ENCODE measurements around the gene CELA1. TPM values are rescaled to one million over a fixed set of nuclear protein-coding genes. Genes with fewer than 3 reads are reported as not detected.

The CELA1 gene
- polyA plus RNA-seq, 3 donors: 0.67 to 3.0 TPM; not detected in 1

GRCh38 chr12:51388846-51389245 lies 42.4 kb upstream of the CELA1 start:
- Mint-ChIP-seq H3K9me3 (no peaks in the 10 kb centered on the region), H3K27ac (peak overlapping the region in 5 of 7 donors; percentile 4 to 89 (median 37)), H3K4me3 (no peak overlapping the region), H3K4me1 (peaks cover 53% of the 10 kb centered on the region), H3K36me3 (peaks cover 28% of the 10 kb centered on the region in 2 donors), H3K27me3 (ENCODE audit: low read depth in 3 of 3) (peaks cover 3 to 4% (median 4%) of the 10 kb centered on the region in 3 donors)
- Histone ChIP-seq H3K36me3 (replicated peaks in 1 of 2; ENCODE audit: control insufficient read depth in 1 of 2, insufficient read depth in 2 of 2, low read length in 2 of 2) (peaks cover 0 to 8% of the 10 kb centered on the region in 2 donors), H4K20me1 (ENCODE audit: insufficient read depth, low read length) (peaks cover 3% of the 10 kb centered on the region), H3K27ac (ENCODE audit: low read depth in 1 of 2, low read length in 2 of 2) (peak overlapping the region in 1 of 2 donors; percentile 33), H3K4me3 (replicated peaks in 1 of 3; ENCODE audit: low read depth in 2 of 3, low read length in 3 of 3) (peak overlapping the region in 1 of 3 experiments; percentile 34), H3K4me1 (ENCODE audit: control insufficient read depth in 1 of 2, insufficient read depth in 2 of 2, low read length in 2 of 2) (peaks cover 53 to 63% of the 10 kb centered on the region in 2 donors), H3K79me2 (ENCODE audit: insufficient read depth, low read length) (peaks cover 2% of the 10 kb centered on the region), H3K9ac (ENCODE audit: insufficient read depth, low read length, poor library complexity, severe bottlenecking) (no peak overlapping the region), H3K4me2 (replicated peaks; ENCODE audit: extremely low read depth, low read length, poor library complexity, severe bottlenecking) (peak overlapping the region; percentile 65), H2AFZ (ENCODE audit: insufficient read depth, low read depth, low read length, poor library complexity, severe bottlenecking) (no peak overlapping the region), H3K9me3 (replicated peaks in 1 of 2; ENCODE audit: control insufficient read depth in 1 of 2, insufficient read depth in 1 of 2, low read length in 2 of 2) (no peaks in the 10 kb centered on the region), H3K27me3 (ENCODE audit: control insufficient read depth in 2 of 2, insufficient read depth in 2 of 2, low read length in 2 of 2) (no peaks in the 10 kb centered on the region)
- TF ChIP-seq, protein P1, sequence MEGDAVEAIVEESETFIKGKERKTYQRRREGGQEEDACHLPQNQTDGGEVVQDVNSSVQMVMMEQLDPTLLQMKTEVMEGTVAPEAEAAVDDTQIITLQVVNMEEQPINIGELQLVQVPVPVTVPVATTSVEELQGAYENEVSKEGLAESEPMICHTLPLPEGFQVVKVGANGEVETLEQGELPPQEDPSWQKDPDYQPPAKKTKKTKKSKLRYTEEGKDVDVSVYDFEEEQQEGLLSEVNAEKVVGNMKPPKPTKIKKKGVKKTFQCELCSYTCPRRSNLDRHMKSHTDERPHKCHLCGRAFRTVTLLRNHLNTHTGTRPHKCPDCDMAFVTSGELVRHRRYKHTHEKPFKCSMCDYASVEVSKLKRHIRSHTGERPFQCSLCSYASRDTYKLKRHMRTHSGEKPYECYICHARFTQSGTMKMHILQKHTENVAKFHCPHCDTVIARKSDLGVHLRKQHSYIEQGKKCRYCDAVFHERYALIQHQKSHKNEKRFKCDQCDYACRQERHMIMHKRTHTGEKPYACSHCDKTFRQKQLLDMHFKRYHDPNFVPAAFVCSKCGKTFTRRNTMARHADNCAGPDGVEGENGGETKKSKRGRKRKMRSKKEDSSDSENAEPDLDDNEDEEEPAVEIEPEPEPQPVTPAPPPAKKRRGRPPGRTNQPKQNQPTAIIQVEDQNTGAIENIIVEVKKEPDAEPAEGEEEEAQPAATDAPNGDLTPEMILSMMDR (IDR thresholded peaks at IDR 0.05): no peak
- intact Hi-C loops (cut with micrococcal nuclease): no loop called here
- 94% methylated on average over 4 of the region's 5 CpGs for WGBS (ENCODE audit: insufficient coverage)
- no peak for DNase-seq

- H3K27ac Mint-ChIP-seq: peak overlapping the region; percentile 60 to 93 (median 89)
- 21% methylated on average over 9 of the region's 10 CpGs for WGBS (ENCODE audit: insufficient coverage)
Observed at GRCh38 chr12:51388069-51388799, 41.8 kb upstream of the CELA1 start.

More at GRCh38 chr12:51388069-51388799, 41.8 kb upstream of the CELA1 start:
- H4K20me1 ChIP-seq (ENCODE audit: insufficient read depth, low read length): no peaks in the 10 kb centered on the region
- H3K9ac ChIP-seq (ENCODE audit: insufficient read depth, low read length, poor library complexity, severe bottlenecking): no peak overlapping the region
- H3K27ac ChIP-seq (ENCODE audit: low read depth in 1 of 2, low read length in 2 of 2): peak overlapping the region; percentile 21 to 33
- intact Hi-C loops (cut with micrococcal nuclease): no loop called here
- peaks cover 3 to 5% (median 4%) of the 10 kb centered on the region in 3 donors for H3K27me3 Mint-ChIP-seq (ENCODE audit: low read depth in 3 of 3)
- peak overlapping the region; percentile 65 for H3K4me2 ChIP-seq (replicated peaks; ENCODE audit: extremely low read depth, low read length, poor library complexity, severe bottlenecking)
- TF ChIP-seq, protein P1 (IDR thresholded peaks at IDR 0.05): no peak
- DNase-seq: peak; percentile 44 to 62 (median 57)
- H3K9me3 Mint-ChIP-seq: no peaks in the 10 kb centered on the region
- peak overlapping the region in 1 of 3 experiments; percentile 34 for H3K4me3 ChIP-seq (replicated peaks in 1 of 3; ENCODE audit: low read depth in 2 of 3, low read length in 3 of 3)
- H3K9me3 ChIP-seq (replicated peaks in 1 of 2; ENCODE audit: control insufficient read depth in 1 of 2, insufficient read depth in 1 of 2, low read length in 2 of 2): no peaks in the 10 kb centered on the region
- peaks cover 2% of the 10 kb centered on the region for H3K79me2 ChIP-seq (ENCODE audit: insufficient read depth, low read length)
- no peaks in the 10 kb centered on the region for H3K27me3 ChIP-seq (ENCODE audit: control insufficient read depth in 2 of 2, insufficient read depth in 2 of 2, low read length in 2 of 2)
- peak overlapping the region; percentile 50 for H2AFZ ChIP-seq (ENCODE audit: insufficient read depth, low read depth, low read length, poor library complexity, severe bottlenecking)
- peaks cover 0 to 14% of the 10 kb centered on the region in 2 donors for H3K36me3 ChIP-seq (replicated peaks in 1 of 2; ENCODE audit: control insufficient read depth in 1 of 2, insufficient read depth in 2 of 2, low read length in 2 of 2)
- peaks cover 24 to 28% of the 10 kb centered on the region in 2 donors for H3K36me3 Mint-ChIP-seq
- peaks cover 47 to 57% of the 10 kb centered on the region in 2 donors for H3K4me1 ChIP-seq (ENCODE audit: control insufficient read depth in 1 of 2, insufficient read depth in 2 of 2, low read length in 2 of 2)
- H3K4me1 Mint-ChIP-seq: peaks cover 47% of the 10 kb centered on the region
- H3K4me3 Mint-ChIP-seq: peak overlapping the region; percentile 58 to 74

Data from CD14-positive monocyte (primary cell).